ENCODE data around the gene NDUFS8. TPM values are rescaled to one million over a fixed set of nuclear protein-coding genes. Genes with fewer than 3 reads are reported as not detected.
A peak's percentile ranks its signal among the peaks of the same experiment; 100 is the strongest.

Gene NDUFS8
- total and polyA plus RNA-seq, 2 of the 13 experiments (the other 11 are each of a cell fraction or from before 2014, with no cell fraction given) = 96.7 to 158 TPM

DNA sequence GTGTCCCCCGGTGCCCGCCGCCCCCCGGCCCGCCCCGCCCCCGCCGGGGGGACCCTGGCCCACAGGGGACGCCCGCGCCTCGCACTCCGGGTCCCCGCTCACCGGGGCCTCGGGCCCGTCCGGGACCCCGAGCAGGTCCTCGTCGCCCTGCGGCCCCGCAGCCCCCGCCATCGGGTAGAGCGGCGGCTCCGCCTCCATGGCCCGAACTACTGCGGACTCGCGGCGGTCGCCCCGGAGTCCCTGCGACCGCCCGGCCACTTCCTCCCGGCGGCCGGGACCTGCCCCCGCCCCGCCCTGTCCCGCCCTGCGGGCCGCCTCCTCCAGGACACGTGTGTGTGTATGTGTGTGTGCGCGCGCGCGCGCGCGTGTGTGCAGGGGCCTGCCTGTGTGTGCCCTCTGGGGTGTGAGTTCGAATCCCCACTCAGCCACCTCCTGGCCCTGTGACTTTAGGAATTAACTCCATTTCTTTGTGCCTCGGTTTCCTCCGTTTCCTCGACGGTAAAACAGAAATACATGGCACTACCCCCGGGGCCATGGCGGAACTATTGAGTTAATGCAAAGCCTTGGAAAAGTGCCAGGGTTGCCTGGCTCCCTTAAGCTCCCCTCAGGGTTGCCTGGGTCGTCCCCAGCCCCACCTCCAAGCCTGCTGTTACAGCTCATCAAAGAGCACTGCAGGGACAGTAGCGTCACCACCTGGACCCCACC lies 26.5 kb upstream of the NDUFS8 start, which contains the start of gene UNC93B1 (continued):
- TF ChIP-seq THYN1 (CRISPR knock-in tag; IDR thresholded peaks at IDR 0.05; ENCODE audit: borderline replicate concordance, low read depth) = no peak
- TF ChIP-seq ZNF430 (CRISPR knock-in tag; IDR thresholded peaks at IDR 0.05) = 0 out of 2 replicates have a peak, but pooled peaks have one; percentile 15
- TF ChIP-seq FOXK1 (CRISPR knock-in tag; IDR thresholded peaks at IDR 0.05; ENCODE audit: borderline replicate concordance, low read depth) = peak; percentile 18; the same call in 1 of the 2 replicates
- TF ChIP-seq CBFB (CRISPR knock-in tag; IDR thresholded peaks at IDR 0.05) = no peak
- TF ChIP-seq, protein P1, sequence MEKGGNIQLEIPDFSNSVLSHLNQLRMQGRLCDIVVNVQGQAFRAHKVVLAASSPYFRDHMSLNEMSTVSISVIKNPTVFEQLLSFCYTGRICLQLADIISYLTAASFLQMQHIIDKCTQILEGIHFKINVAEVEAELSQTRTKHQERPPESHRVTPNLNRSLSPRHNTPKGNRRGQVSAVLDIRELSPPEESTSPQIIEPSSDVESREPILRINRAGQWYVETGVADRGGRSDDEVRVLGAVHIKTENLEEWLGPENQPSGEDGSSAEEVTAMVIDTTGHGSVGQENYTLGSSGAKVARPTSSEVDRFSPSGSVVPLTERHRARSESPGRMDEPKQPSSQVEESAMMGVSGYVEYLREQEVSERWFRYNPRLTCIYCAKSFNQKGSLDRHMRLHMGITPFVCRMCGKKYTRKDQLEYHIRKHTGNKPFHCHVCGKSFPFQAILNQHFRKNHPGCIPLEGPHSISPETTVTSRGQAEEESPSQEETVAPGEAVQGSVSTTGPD (CRISPR knock-in tag; IDR thresholded peaks at IDR 0.05) = no peak
- TF ChIP-seq ZNF746 (CRISPR knock-in tag; IDR thresholded peaks at IDR 0.05) = no peak
- TF ChIP-seq SYNCRIP (IDR thresholded peaks at IDR 0.05; ENCODE audit: insufficient read depth, low read depth, low read length) = no peak
- TF ChIP-seq SMAD1 (CRISPR knock-in tag; IDR thresholded peaks at IDR 0.05; ENCODE audit: borderline replicate concordance, low read depth) = no peak
- TF ChIP-seq, protein P2, sequence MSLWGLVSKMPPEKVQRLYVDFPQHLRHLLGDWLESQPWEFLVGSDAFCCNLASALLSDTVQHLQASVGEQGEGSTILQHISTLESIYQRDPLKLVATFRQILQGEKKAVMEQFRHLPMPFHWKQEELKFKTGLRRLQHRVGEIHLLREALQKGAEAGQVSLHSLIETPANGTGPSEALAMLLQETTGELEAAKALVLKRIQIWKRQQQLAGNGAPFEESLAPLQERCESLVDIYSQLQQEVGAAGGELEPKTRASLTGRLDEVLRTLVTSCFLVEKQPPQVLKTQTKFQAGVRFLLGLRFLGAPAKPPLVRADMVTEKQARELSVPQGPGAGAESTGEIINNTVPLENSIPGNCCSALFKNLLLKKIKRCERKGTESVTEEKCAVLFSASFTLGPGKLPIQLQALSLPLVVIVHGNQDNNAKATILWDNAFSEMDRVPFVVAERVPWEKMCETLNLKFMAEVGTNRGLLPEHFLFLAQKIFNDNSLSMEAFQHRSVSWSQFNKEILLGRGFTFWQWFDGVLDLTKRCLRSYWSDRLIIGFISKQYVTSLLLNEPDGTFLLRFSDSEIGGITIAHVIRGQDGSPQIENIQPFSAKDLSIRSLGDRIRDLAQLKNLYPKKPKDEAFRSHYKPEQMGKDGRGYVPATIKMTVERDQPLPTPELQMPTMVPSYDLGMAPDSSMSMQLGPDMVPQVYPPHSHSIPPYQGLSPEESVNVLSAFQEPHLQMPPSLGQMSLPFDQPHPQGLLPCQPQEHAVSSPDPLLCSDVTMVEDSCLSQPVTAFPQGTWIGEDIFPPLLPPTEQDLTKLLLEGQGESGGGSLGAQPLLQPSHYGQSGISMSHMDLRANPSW (CRISPR knock-in tag; IDR thresholded peaks at IDR 0.05; ENCODE audit: borderline replicate concordance) = 0 out of 2 replicates have a peak, but pooled peaks have one; percentile 62
- TF ChIP-seq ZNF207 (IDR thresholded peaks at IDR 0.05; ENCODE audit: borderline replicate concordance) = no peak
- no peak for TF ChIP-seq KDM5A (IDR thresholded peaks at IDR 0.05; ENCODE audit: borderline replicate concordance, low read length)
- no peak for TF ChIP-seq NFYC (CRISPR knock-in tag; IDR thresholded peaks at IDR 0.05)
- TF ChIP-seq SP4 (CRISPR knock-in tag; IDR thresholded peaks at IDR 0.05) = peak; percentile 88
- no peak for TF ChIP-seq TGIF2 (CRISPR knock-in tag; IDR thresholded peaks at IDR 0.05)
- TF ChIP-seq, protein P3, sequence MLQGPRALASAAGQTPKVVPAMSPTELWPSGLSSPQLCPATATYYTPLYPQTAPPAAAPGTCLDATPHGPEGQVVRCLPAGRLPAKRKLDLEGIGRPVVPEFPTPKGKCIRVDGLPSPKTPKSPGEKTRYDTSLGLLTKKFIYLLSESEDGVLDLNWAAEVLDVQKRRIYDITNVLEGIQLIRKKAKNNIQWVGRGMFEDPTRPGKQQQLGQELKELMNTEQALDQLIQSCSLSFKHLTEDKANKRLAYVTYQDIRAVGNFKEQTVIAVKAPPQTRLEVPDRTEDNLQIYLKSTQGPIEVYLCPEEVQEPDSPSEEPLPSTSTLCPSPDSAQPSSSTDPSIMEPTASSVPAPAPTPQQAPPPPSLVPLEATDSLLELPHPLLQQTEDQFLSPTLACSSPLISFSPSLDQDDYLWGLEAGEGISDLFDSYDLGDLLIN (CRISPR knock-in tag; IDR thresholded peaks at IDR 0.05; ENCODE audit: borderline replicate concordance) = no peak
- TF ChIP-seq PAF1 (CRISPR knock-in tag; IDR thresholded peaks at IDR 0.05) = no peak
- no peak; the same call in 1 of the 2 replicates for TF ChIP-seq ZSCAN31 (CRISPR knock-in tag; IDR thresholded peaks at IDR 0.05; ENCODE audit: low read depth)
- TF ChIP-seq ZNF674 (CRISPR knock-in tag; IDR thresholded peaks at IDR 0.05; ENCODE audit: low read depth) = no peak
- peak; percentile 93 for TF ChIP-seq SAP130 (CRISPR knock-in tag; IDR thresholded peaks at IDR 0.05; ENCODE audit: low read depth)
- TF ChIP-seq TBL1XR1 (IDR thresholded peaks at IDR 0.05; ENCODE audit: borderline replicate concordance, low read length, partially characterized antibody) = no peak
- TF ChIP-seq ZNF225 (CRISPR knock-in tag; IDR thresholded peaks at IDR 0.05) = no peak
- TF ChIP-seq ZNF777 (CRISPR knock-in tag; IDR thresholded peaks at IDR 0.05) = no peak
- peak; percentile 47 for TF ChIP-seq PHF8 (CRISPR knock-in tag; IDR thresholded peaks at IDR 0.05)
- TF ChIP-seq CEBPB (IDR thresholded peaks at IDR 0.05; ENCODE audit: borderline replicate concordance, low read depth, low read length) = no peak
